A549 (cell line): Measurements from ENCODE around the gene TMEM132D. TPM values are rescaled to one million over a fixed set of nuclear protein-coding genes. Genes with fewer than 3 reads are reported as not detected.

Experiments
- ATAC-seq, 2 experiments: fragments of 200-7000 bp in 1 of 2; fragments of >200 bp in 1 of 2; cut with Nextera tagmentation in 1 of 2; cut with Tn5 transposase in 1 of 2; 3 replicates each; pipeline versions ENCODE4 v1.8.0 to v1.9.1; 2018 to 2020; ENCODE audit warnings: mild to moderate bottlenecking in 1 of 2, moderate library complexity in 1 of 2
- CTCF ChIA-PET: fragments of 300-600 bp; sonication (Branson Sonifier 250); formaldehyde crosslinking; extraction: SDS; loops from one replicate; lab custom pipeline; 2021; ENCODE audit warnings: antibody characterized with exemption, inconsistent platforms; lab: Yijun Ruan, JAX
- POLR2A ChIA-PET: fragments of 350-600 bp; formaldehyde crosslinking; extraction: SDS; loops from one replicate; lab custom pipeline; 2021; ENCODE audit warnings: antibody characterized with exemption, inconsistent platforms; lab: Yijun Ruan, JAX
- DNase-seq, 2 experiments: peaks; one replicate each; pipeline versions ENCODE4 v3.0.0 to v3.0.0-alpha.2; 2011 to 2016; ENCODE audit warnings: low read depth in 1 of 2, low spot score in 1 of 2
- FAIRE-seq: peaks from 2 replicates; lab custom pipeline; 2011; peaks lifted over from hg19 to GRCh38; lab: Jason Lieb, UNC
- H3K27ac ChIP-seq, 2 experiments: fragments of >200 bp; sonication (Bioruptor Twin); formaldehyde crosslinking; 3 replicates each; pipeline ENCODE4 v1.5.1; 2016 to 2017
- H3K4me1 ChIP-seq: fragments of >200 bp; sonication (Bioruptor Twin); formaldehyde crosslinking; 3 replicates; pipeline ENCODE4 v1.6.1; 2016
- H3K4me2 ChIP-seq: fragments of >200 bp; sonication (Bioruptor Twin); formaldehyde crosslinking; 3 replicates; pipeline ENCODE4 v1.6.1; 2016
- H3K4me3 ChIP-seq: fragments of >200 bp; sonication (Bioruptor Twin); formaldehyde crosslinking; 3 replicates; pipeline ENCODE4 v1.5.1; 2016
- H3K9me3 ChIP-seq: fragments of >200 bp; sonication (Bioruptor Twin); formaldehyde crosslinking; 3 replicates; pipeline ENCODE4 v1.6.1; 2016
- BCL3 ChIP-seq: fragments of >200 bp; sonication (Bioruptor Twin); formaldehyde crosslinking; IDR thresholded peaks from 3 replicates; pipeline ENCODE4 v1.6.1; 2016
- BHLHE40 ChIP-seq: IDR thresholded peaks from 2 replicates; pipeline ENCODE4 v1.6.1; 2012; ENCODE audit warnings: low read depth, low read length, inconsistent platforms
- CEBPB ChIP-seq, 2 experiments: fragments of >200 bp in 1 of 2; sonication (Bioruptor Twin) in 1 of 2; formaldehyde crosslinking in 1 of 2; IDR thresholded peaks; 2 replicates each; pipeline ENCODE4 v1.6.1; 2012 to 2016
- CHD2 ChIP-seq: fragments of 150-350 bp; IDR thresholded peaks from 2 replicates; pipeline ENCODE4 v1.6.1; 2014; ENCODE audit warnings: low read length; ENCODE audit not compliant: partially characterized antibody
- CHD4 ChIP-seq: fragments of 200-600 bp; sonication (generic); IDR thresholded peaks from 2 replicates; pipeline ENCODE4 v1.6.1; 2016; ENCODE audit warnings: antibody characterized with exemption, mild to moderate bottlenecking, borderline replicate concordance
- CTCF ChIP-seq: fragments of >200 bp; sonication (Bioruptor Twin); formaldehyde crosslinking; IDR thresholded peaks from 3 replicates; pipeline ENCODE4 v1.5.1; 2016
- EP300 ChIP-seq, 2 experiments: fragments of >200 bp; sonication (Bioruptor Twin); formaldehyde crosslinking; IDR thresholded peaks; 2 replicates in 1 of 2; 3 replicates in 1 of 2; pipeline ENCODE4 v1.6.1; 2016 to 2017
- FOSL2 ChIP-seq, 2 experiments: fragments of 450-650 bp in 1 of 2; fragments of >200 bp in 1 of 2; sonication (Bioruptor Twin) in 1 of 2; formaldehyde crosslinking; IDR thresholded peaks; 2 replicates each; pipeline versions ENCODE4 v1.5.0 to v1.6.1; 2016 to 2020; ENCODE audit warnings: mild to moderate bottlenecking in 1 of 2, moderate library complexity in 1 of 2
- FOXS1 ChIP-seq: fragments of 250-450 bp; sonication (Bioruptor Pico); IDR thresholded peaks from 2 replicates; pipeline ENCODE4 v1.5.0; 2020; ENCODE audit warnings: mild to moderate bottlenecking, moderate library complexity
- GATA3 ChIP-seq: IDR thresholded peaks from 2 replicates; pipeline ENCODE4 v1.6.1; 2012; ENCODE audit warnings: borderline replicate concordance
- HDAC2 ChIP-seq: fragments of 200-600 bp; sonication (generic); IDR thresholded peaks from 2 replicates; pipeline ENCODE4 v1.6.1; 2016
- HES2 ChIP-seq: fragments of >200 bp; sonication (Bioruptor Twin); formaldehyde crosslinking; IDR thresholded peaks from 2 replicates; pipeline ENCODE4 v1.6.1; 2016
- HOXB13 ChIP-seq: fragments of 250-450 bp; sonication (Bioruptor Pico); IDR thresholded peaks from 2 replicates; pipeline ENCODE4 v1.5.0; 2020; ENCODE audit warnings: low read depth, mild to moderate bottlenecking, moderate library complexity
- HOXB5 ChIP-seq: fragments of 250-450 bp; sonication (Bioruptor Pico); IDR thresholded peaks from 2 replicates; pipeline ENCODE4 v1.5.0; 2020; ENCODE audit warnings: mild to moderate bottlenecking, moderate library complexity
- KDM1A ChIP-seq: fragments of 200-600 bp; sonication (generic); IDR thresholded peaks from 2 replicates; pipeline ENCODE4 v1.6.1; 2016; ENCODE audit warnings: low read depth, mild to moderate bottlenecking
- MAX ChIP-seq: IDR thresholded peaks from 2 replicates; pipeline ENCODE4 v1.6.1; 2012
- NFE2L2 ChIP-seq: fragments of 150-350 bp; conservative IDR thresholded peaks from 2 replicates; pipeline ENCODE4 v1.6.1; 2014; ENCODE audit warnings: low read length
- NR3C1 ChIP-seq: fragments of >200 bp; sonication (Bioruptor Twin); formaldehyde crosslinking; IDR thresholded peaks from 3 replicates; pipeline ENCODE4 v1.6.1; 2017
- PBX3 ChIP-seq: IDR thresholded peaks from 2 replicates; pipeline ENCODE4 v1.6.1; 2012
- RFX5 ChIP-seq: fragments of 450-650 bp; IDR thresholded peaks from 2 replicates; pipeline ENCODE4 v1.7.1; 2014; ENCODE audit warnings: antibody characterized with exemption, mild to moderate bottlenecking, moderate library complexity
- RNF2 ChIP-seq: fragments of 200-600 bp; sonication (generic); IDR thresholded peaks from 2 replicates; pipeline ENCODE4 v1.6.1; 2016; ENCODE audit warnings: low read depth, mild to moderate bottlenecking, antibody characterized with exemption, moderate library complexity, borderline replicate concordance
- SMC3 ChIP-seq: fragments of >200 bp; sonication (Bioruptor Twin); formaldehyde crosslinking; IDR thresholded peaks from 3 replicates; pipeline ENCODE4 v1.6.1; 2018; ENCODE audit warnings: inconsistent platforms
- SREBF2 ChIP-seq: fragments of 450-650 bp; IDR thresholded peaks from 2 replicates; pipeline ENCODE4 v1.6.1; 2014; ENCODE audit warnings: mild to moderate bottlenecking, moderate library complexity
- TFCP2L1 ChIP-seq: fragments of 250-450 bp; sonication (Bioruptor Pico); IDR thresholded peaks from 2 replicates; pipeline ENCODE4 v1.5.0; 2021; ENCODE audit warnings: mild to moderate bottlenecking
- WGBS: methylation state at CpG from one replicate; pipeline ENCODE4 v1.1.6; 2017; ENCODE audit errors: missing lambda C conversion rate; 5-methylcytosine and 5-hydroxymethylcytosine counted together
- polyA plus RNA-seq, 4 experiments: library from polyadenylated mRNA; depleted of rRNA in 3 of 4; stranded (reverse); fragments of >200 nt; fragmentation: RNase III in 1 of 4; extraction: RNeasy Plus Mini Kit Qiagen cat#74134 plus additional on column Dnase treatment in 1 of 4; gene quantifications; 2 replicates in 3 of 4; 3 replicates in 1 of 4; pipeline ENCODE4 v1.2.3, GENCODE V29; 2011 to 2017

TMEM132D gene
- polyA plus RNA-seq, 2 of the 4 experiments (the other 2 are of a cell fraction), result not detected

GRCh38 chr12:129589503-129589902 is 314.3 kb downstream of the TMEM132D start:
- ATAC-seq (no peak), FAIRE-seq (no peak), DNase-seq (no peak)
- no peak overlapping the region for H3K27ac ChIP-seq
- H3K4me3 ChIP-seq, result no peak overlapping the region
- CTCF ChIA-PET, result interaction anchor here (0.6 kb wide), 1 partner anchor 71 kb away, joined by 3 read pairs; no protein-coding TSS in a partner anchor
- H3K9me3 ChIP-seq, result 0 out of 3 replicates have a peak, but pooled peaks cover 2% of the 10 kb centered on the region
- no peak overlapping the region for H3K4me2 ChIP-seq
- POLR2A ChIA-PET, result no interaction called here
- H3K4me1 ChIP-seq, result no peaks in the 10 kb centered on the region
- WGBS, result 4% methylated on average over 5 of the region's 5 CpGs
- TF ChIP-seq SMC3, result no peak
- TF ChIP-seq NR3C1, result no peak
- TF ChIP-seq CHD4, result no peak
- TF ChIP-seq, all 56 proteins: peak for 0

GRCh38 chr12:129588142-129588541 is 315.7 kb downstream of the TMEM132D start:
- ChIA-PET POLR2A (no interaction called here), CTCF (interaction anchor here (0.9 kb wide), 1 partner anchor 62 kb away, joined by 3 read pairs; no protein-coding TSS in a partner anchor)
- H3K4me2 ChIP-seq, result no peak overlapping the region
- ATAC-seq (no peak), FAIRE-seq (no peak), DNase-seq (no peak)
- 4% methylated on average over 4 of the region's 4 CpGs for WGBS
- no peak overlapping the region for H3K27ac ChIP-seq
- H3K9me3 ChIP-seq, result 0 out of 3 replicates have a peak, but pooled peaks cover 2% of the 10 kb centered on the region
- TF ChIP-seq TFCP2L1 (CRISPR knock-in tag) (no peak), EP300 (IDR thresholded peaks at IDR 0.05) (no peak), HOXB5 (CRISPR knock-in tag) (no peak), SMC3 (no peak), FOXS1 (CRISPR knock-in tag) (no peak), CHD2 (no peak), RNF2 (no peak), CEBPB (IDR thresholded peaks at IDR 0.05) (no peak), NFE2L2 (no peak), GATA3 (no peak), HES2 (no peak), BCL3 (no peak), MAX (no peak), HDAC2 (no peak), KDM1A (no peak), CTCF (no peak)
- no peak overlapping the region for H3K4me3 ChIP-seq
- no peaks in the 10 kb centered on the region for H3K4me1 ChIP-seq

- Histone ChIP-seq H3K9me3 (peaks cover 2% of the 10 kb centered on the region; the same call in 1 of the 3 replicates), H3K4me3 (no peak overlapping the region), H3K27ac (no peak overlapping the region), H3K4me2 (no peak overlapping the region), H3K4me1 (no peaks in the 10 kb centered on the region)
- 33% methylated on average over 9 of the region's 9 CpGs for WGBS
- TF ChIP-seq SREBF2, result no peak
- no peak for TF ChIP-seq SMC3
- TF ChIP-seq RFX5, result no peak
- no peak for TF ChIP-seq BHLHE40
- TF ChIP-seq PBX3, result no peak
- TF ChIP-seq MAX, result no peak
- no peak for TF ChIP-seq BCL3
- TF ChIP-seq CHD2, result no peak
- TF ChIP-seq HOXB13, result no peak
- no peak for TF ChIP-seq FOSL2 (IDR thresholded peaks at IDR 0.05)
- no peak for TF ChIP-seq FOSL2 (CRISPR knock-in tag; IDR thresholded peaks at IDR 0.05)
- no peak for ATAC-seq
- no peak for FAIRE-seq
- no peak for DNase-seq
- CTCF ChIA-PET, result no interaction called here
- POLR2A ChIA-PET, result no interaction called here
These were observed 318.5 kb downstream of the TMEM132D start for GRCh38 chr12:129585296-129585695.
